NCI-H146 treated with DMSO at 0.1 percent for 48 hours (cell line): ENCODE data around the gene HECTD1.

Experiments
- DNase-seq: peaks from one replicate; lab custom pipeline; 2025; ENCODE audit not compliant: unreplicated experiment; lab: John Stamatoyannopoulos, UW

The HECTD1 gene

GRCh38 chr14:31159682-31160296 lies 47.8 kb downstream of the HECTD1 start:
- no peak for DNase-seq

- DNase-seq, result no peak
Measured at GRCh38 chr14:31154956-31155355, 52.6 kb downstream of the HECTD1 start.

DNA sequence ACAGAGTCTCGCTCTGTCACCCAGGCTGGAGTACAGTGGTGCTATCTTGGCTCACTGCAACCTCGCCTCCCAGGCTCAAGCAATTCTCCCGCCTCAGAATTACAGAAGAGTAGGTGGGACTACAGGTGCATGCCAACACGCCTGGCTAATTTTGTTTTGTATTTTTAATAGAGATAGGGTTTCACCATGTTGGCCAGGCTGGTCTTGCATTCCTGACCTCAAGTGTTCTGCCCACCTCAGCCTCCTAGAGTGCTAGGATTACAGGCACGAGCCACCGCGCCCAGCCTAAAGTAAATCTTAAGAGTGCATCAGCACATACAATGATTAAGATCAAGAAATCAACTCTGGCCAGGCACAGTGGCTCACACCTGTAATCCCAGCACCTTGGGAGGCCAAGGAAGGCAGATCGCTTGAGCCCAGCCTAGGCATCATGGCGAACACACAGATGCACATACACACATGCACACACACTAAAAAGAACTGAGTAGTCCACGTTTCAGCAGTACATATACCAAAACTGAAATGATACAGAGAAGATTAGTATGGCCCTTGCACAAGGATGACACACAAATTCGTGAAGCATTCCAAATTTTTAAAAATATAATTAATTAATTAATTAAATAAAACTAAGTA lies 65.0 kb downstream of the HECTD1 start:
- DNase-seq, result no peak

DNA sequence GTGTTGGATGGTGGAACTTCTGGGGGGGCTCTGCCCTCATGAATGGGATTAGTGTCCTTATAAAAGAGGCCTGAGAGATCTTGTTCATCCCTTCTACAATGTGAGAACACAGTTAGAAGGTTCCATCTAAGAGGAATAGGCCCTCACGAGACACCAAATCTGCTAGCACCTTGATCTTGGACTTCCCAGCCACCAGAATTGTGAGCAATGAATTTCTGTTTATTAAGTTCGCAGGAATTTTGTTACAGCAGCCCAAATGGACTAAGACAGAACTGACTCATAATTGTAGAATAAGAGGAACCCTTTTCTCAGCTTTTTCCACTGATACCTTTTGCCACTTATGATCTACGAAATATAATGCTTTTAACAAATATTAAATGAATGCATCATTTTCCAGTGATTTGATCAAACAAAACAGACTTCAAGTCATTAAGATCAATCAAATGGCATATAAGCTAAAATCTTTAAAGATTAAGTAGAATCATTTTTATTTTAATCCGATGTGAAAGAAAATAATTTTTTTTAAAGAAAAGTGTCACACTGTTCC lies 68.2 kb downstream of the HECTD1 start:
- DNase-seq, result no peak

- DNase-seq, result no peak
Measured at GRCh38 chr14:31138301-31138700, 69.3 kb downstream of the HECTD1 start.

- DNase-seq, result no peak
Measured at GRCh38 chr14:31137214-31137889, 70.2 kb downstream of the HECTD1 start.

- no peak for DNase-seq
Measured at GRCh38 chr14:31133133-31133532, 74.5 kb downstream of the HECTD1 start.

- DNase-seq, result no peak
Measured at GRCh38 chr14:31128601-31129526, 78.7 kb downstream of the HECTD1 start.

GRCh38 chr14:31127690-31128089 lies 79.9 kb downstream of the HECTD1 start:
- no peak for DNase-seq

- no peak for DNase-seq
Measured at GRCh38 chr14:31126680-31127079, 80.9 kb downstream of the HECTD1 start.

GRCh38 chr14:31125231-31125630 lies 82.4 kb downstream of the HECTD1 start:
- no peak for DNase-seq

DNA sequence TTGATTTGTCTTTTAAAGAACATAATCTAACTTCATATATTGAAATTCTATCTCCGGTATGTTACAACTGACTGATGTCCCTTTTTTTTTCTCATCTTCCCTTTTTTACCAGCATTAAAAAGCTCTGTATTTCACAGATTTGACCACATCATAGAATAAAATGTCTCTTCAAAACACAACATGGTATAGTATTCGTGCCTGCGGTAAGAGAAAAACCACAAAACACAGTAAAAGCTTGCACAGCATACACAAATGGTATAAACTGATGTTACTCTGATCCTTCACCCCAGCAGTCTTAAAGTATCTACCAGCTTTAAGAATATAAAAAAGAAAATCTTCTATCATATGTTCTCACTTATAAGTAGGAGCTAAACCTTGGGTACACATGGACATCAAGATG lies 83.4 kb downstream of the HECTD1 start:
- DNase-seq, result no peak

GRCh38 chr14:31122921-31123320 lies 84.7 kb downstream of the HECTD1 start:
- DNase-seq, result no peak

- no peak for DNase-seq
Measured at GRCh38 chr14:31122098-31122611, 85.4 kb downstream of the HECTD1 start.

- no peak for DNase-seq
Measured at GRCh38 chr14:31118892-31119291, 88.7 kb downstream of the HECTD1 start.

DNA sequence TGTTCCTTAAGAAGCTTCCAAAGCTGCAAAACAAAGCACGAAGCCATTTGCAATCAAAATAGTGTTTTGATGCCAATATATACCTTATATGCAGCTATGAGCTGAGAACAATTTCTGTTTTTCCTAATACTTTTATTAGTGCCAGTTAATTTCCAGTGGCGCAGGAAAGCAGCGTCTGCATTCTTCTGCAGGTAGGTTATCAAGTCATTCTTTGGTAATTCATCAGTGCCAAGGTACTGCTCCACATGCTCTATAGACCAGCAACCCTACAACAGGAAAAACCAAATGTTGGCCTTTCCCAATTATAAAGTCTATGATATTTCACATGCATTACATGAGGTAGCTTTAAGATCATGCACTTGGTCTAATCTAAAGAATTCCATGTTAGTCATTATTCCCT lies 93.8 kb downstream of the HECTD1 start:
- no peak for DNase-seq

- no peak for DNase-seq
Measured at GRCh38 chr14:31110872-31111271, 96.7 kb downstream of the HECTD1 start.

DNA sequence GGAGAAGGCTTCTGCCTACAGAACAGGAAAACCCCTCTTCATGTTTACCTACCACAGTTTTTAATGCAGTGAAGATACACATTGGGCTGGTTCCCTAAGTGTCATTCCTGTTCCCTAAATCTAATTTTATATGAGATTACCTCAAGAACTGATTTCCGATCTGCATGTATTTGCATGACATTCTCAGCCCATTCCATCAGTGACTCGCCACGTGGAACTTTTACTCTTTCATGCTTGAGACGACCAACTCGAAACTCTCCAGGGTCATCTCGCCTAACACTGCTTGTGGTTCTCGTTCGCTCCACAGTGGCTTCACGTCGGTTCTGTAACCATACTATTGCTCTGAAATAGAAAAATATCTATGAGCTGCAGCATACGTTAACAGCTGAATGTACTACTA lies 98.3 kb downstream of the HECTD1 start:
- DNase-seq, result no peak

DNA sequence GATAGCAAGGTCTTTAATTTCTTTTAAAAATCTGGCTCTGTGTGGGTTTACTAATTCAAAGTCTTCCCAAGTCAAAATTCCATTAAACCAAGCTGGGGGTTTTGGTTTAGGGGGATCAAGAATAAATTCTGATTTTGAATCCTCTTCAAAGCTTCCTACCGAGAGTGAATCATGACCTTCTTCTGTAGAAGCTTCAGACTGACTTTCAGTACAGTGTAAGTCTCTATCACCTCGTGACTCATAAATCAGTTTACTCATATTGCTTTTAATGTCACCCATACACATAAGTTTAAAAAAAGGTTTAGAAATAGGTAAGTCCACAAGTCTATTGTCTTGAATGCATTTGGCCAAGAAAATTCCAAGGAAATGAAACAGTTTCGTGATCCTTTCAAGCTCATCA lies 100.8 kb downstream of the HECTD1 start:
- DNase-seq, result no peak

- DNase-seq, result no peak
Measured at GRCh38 chr14:31097081-31097480, 110.5 kb downstream of the HECTD1 start.

DNA sequence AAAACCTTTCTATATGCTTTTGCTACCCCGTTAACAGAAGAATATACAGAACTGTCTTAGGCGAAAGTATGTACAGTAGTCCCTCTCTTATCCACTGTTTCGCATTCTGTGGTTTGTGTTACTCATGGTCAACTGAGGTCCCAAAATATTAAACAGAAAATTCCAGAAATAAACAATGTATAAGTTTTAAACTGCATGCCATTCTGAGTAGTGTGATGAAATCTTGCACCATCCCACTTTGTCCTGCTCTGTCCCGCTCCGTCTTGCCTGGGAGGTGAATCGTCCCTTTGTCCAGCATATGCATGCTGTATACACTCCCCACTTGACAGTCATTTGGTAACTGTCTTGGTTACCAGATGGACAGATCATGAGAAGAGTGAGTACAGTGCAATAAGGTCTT lies 111.3 kb downstream of the HECTD1 start:
- DNase-seq, result no peak
